ENCODE data around the gene PTPRJ.

PTPRJ gene

GRCh38 chr11:48013269-48013901 is 33.0 kb downstream of the PTPRJ start:
- DNase-seq (ENCODE audit: extremely low read depth, insufficient read length), result peak; percentile 63

DNA sequence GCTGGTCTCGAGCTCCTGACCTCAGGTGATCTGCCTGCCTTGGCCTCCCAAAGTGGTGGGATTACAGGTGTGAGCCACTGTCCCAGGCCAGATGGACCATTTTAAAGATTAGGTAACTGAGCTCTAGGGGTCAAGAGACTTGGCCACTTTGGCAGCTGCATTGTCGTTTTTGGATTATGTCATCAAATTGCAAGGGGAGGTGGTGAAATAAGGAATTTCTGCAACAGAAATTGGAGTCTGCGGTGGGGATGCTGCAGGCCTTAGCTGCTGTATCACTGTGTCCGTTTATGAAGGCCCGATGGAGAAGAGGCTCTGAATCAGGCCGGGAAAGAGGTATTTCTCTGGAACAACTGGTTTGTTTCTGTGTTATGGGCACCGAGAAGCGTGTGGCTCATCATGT is 34.6 kb downstream of the PTPRJ start:
- TF ChIP-seq, protein P1, sequence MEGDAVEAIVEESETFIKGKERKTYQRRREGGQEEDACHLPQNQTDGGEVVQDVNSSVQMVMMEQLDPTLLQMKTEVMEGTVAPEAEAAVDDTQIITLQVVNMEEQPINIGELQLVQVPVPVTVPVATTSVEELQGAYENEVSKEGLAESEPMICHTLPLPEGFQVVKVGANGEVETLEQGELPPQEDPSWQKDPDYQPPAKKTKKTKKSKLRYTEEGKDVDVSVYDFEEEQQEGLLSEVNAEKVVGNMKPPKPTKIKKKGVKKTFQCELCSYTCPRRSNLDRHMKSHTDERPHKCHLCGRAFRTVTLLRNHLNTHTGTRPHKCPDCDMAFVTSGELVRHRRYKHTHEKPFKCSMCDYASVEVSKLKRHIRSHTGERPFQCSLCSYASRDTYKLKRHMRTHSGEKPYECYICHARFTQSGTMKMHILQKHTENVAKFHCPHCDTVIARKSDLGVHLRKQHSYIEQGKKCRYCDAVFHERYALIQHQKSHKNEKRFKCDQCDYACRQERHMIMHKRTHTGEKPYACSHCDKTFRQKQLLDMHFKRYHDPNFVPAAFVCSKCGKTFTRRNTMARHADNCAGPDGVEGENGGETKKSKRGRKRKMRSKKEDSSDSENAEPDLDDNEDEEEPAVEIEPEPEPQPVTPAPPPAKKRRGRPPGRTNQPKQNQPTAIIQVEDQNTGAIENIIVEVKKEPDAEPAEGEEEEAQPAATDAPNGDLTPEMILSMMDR (IDR thresholded peaks at IDR 0.05; ENCODE audit: insufficient read depth, low read length, poor library complexity, severe bottlenecking), result no peak
- Histone ChIP-seq H3K27me3 (replicated peaks; ENCODE audit: control insufficient read depth, insufficient read depth, low read length) (no peaks in the 10 kb centered on the region), H3K4me3 (replicated peaks; ENCODE audit: low read depth, low read length) (no peak overlapping the region), H3K36me3 (ENCODE audit: control insufficient read depth, insufficient read depth, low read length) (no peaks in the 10 kb centered on the region)
- no peak for DNase-seq (ENCODE audit: extremely low read depth, insufficient read length)

More at GRCh38 chr11:48013269-48013901, 33.0 kb downstream of the PTPRJ start:
- Histone ChIP-seq H3K36me3 (ENCODE audit: control insufficient read depth, insufficient read depth, low read length) (no peaks in the 10 kb centered on the region), H3K4me3 (replicated peaks; ENCODE audit: low read depth, low read length) (no peak overlapping the region), H3K27me3 (replicated peaks; ENCODE audit: control insufficient read depth, insufficient read depth, low read length) (no peaks in the 10 kb centered on the region)
- TF ChIP-seq, protein P1 (IDR thresholded peaks at IDR 0.05; ENCODE audit: insufficient read depth, low read length, poor library complexity, severe bottlenecking), result no peak

- H3K36me3 ChIP-seq (ENCODE audit: control insufficient read depth, insufficient read depth, low read length), result no peaks in the 10 kb centered on the region
- no peak for DNase-seq (ENCODE audit: extremely low read depth, insufficient read length)
- H3K27me3 ChIP-seq (replicated peaks; ENCODE audit: control insufficient read depth, insufficient read depth, low read length), result no peaks in the 10 kb centered on the region
- H3K4me3 ChIP-seq (replicated peaks; ENCODE audit: low read depth, low read length), result no peak overlapping the region
- TF ChIP-seq, protein P1 (IDR thresholded peaks at IDR 0.05; ENCODE audit: insufficient read depth, low read length, poor library complexity, severe bottlenecking), result no peak
Observed at GRCh38 chr11:48017105-48017830, 36.9 kb downstream of the PTPRJ start.

- H3K36me3 ChIP-seq (ENCODE audit: control insufficient read depth, insufficient read depth, low read length), result no peaks in the 10 kb centered on the region
- no peaks in the 10 kb centered on the region for H3K27me3 ChIP-seq (replicated peaks; ENCODE audit: control insufficient read depth, insufficient read depth, low read length)
- DNase-seq (ENCODE audit: extremely low read depth, insufficient read length), result no peak
- TF ChIP-seq, protein P1 (IDR thresholded peaks at IDR 0.05; ENCODE audit: insufficient read depth, low read length, poor library complexity, severe bottlenecking), result no peak
- H3K4me3 ChIP-seq (replicated peaks; ENCODE audit: low read depth, low read length), result no peak overlapping the region
Observed at GRCh38 chr11:48017831-48018527, 37.6 kb downstream of the PTPRJ start.

GRCh38 chr11:48018528-48019216 is 38.3 kb downstream of the PTPRJ start:
- peak; percentile 45 for DNase-seq (ENCODE audit: extremely low read depth, insufficient read length)
- no peaks in the 10 kb centered on the region for H3K27me3 ChIP-seq (replicated peaks; ENCODE audit: control insufficient read depth, insufficient read depth, low read length)
- H3K36me3 ChIP-seq (ENCODE audit: control insufficient read depth, insufficient read depth, low read length), result no peaks in the 10 kb centered on the region
- H3K4me3 ChIP-seq (replicated peaks; ENCODE audit: low read depth, low read length), result no peak overlapping the region
- TF ChIP-seq, protein P1 (IDR thresholded peaks at IDR 0.05; ENCODE audit: insufficient read depth, low read length, poor library complexity, severe bottlenecking), result no peak

Data from GM06990 (cell line).